Measurements from ENCODE around the gene ZBTB40. TPM values are rescaled to one million over a fixed set of nuclear protein-coding genes. Genes with fewer than 3 reads are reported as not detected.

ZBTB40 gene
- total RNA-seq, 1 experiment from 2014 or later: 11.0 TPM

GRCh38 chr1:22471078-22471477 lies 19.4 kb downstream of the ZBTB40 start:
- no peak for DNase-seq (ENCODE audit: low spot score)

- DNase-seq (ENCODE audit: low spot score): no peak
Observed at GRCh38 chr1:22471610-22472009, 20.0 kb downstream of the ZBTB40 start.

DNA sequence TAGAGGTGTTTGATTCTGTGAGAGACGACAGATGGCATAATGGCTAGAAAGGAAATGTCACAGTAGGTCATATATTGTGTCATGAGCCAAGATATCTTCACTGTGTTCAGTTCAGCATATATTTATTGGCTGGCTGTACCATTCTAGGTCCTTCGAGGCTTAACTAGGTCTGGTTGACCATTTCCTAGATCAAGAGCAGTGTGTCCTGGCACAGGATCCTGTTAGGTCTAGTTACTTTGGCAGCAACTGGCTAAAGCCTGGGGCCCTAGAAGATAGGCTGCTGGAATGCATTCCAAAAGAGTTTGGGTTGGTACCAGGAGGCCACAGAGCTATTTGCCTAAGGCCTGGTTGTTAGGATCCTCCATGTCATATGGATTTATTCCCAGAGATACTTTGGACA lies 20.9 kb downstream of the ZBTB40 start:
- no peak for DNase-seq (ENCODE audit: low spot score)

- no peak for DNase-seq (ENCODE audit: low spot score)
Observed at GRCh38 chr1:22473952-22474351, 22.3 kb downstream of the ZBTB40 start.

DNA sequence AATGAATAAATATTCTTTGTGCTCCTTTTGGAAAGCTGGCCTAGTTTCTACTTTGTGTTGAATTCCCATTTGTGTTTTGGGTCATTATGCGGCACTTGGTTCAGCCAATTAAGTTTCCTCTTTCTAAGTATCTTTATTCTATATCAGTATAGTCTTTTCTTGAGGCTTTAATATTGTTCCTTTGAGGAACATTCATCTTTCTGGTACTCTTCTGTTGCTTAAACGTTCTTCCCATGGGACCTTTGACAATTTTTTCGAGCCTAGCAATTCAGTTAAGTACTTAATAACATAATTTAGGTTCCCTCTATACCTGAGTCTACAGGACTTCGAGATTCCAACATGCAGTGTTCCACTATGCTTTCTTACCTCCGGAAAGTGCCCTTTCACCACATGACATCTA lies 24.9 kb downstream of the ZBTB40 start:
- DNase-seq (ENCODE audit: low spot score): no peak

DNA sequence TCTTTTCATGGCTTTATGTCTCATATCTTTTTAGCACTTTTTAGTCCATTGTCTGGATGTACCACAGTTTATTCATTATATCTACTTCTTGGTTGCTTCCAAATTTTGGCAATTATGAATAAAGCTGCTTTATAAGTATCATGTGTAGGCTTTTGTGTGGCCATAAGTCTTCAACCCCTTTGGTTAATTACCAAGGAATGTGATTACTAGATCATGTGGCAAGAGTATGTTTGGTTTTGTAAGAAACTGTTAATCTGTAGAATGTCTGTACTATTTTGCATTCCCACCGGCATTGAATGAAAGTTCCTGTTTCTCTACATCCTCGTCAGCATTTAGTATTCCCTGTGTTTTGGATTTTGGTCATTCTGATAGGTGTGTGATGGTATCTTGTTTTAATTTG lies 31.5 kb downstream of the ZBTB40 start:
- DNase-seq (ENCODE audit: low spot score): no peak

DNA sequence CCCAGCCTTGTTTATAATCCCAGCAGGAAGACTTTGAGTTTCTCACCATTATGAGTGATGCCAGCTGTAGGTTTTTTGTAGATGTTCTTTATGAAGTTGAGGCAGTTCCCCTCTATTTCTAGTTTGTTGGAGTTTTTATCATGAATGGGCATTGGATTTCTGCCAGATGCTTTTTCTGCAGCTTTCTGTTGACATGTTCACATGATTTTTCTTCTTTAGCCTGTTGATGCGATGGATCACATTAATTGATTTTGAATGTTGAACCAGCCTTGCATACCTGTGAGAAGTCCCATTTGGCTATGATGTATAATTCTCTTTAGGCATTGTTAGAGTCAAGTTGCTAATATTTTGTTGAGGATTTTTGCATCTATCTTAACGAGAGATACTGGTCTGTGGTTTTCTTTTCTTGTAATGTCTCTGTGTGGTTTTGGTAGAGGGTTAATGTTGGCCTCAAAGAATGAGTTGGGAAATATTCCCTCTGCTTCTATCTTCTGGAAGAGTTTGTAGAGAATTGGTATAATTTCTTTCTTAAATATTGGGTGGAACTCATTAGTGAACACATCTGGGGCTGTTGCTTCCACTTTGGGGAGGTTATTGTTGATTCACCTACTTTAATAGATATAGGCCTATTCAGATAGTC lies 33.2 kb downstream of the ZBTB40 start:
- DNase-seq (ENCODE audit: low spot score): no peak

- DNase-seq (ENCODE audit: low spot score): no peak
Observed at GRCh38 chr1:22485431-22485830, 33.8 kb downstream of the ZBTB40 start.

DNA sequence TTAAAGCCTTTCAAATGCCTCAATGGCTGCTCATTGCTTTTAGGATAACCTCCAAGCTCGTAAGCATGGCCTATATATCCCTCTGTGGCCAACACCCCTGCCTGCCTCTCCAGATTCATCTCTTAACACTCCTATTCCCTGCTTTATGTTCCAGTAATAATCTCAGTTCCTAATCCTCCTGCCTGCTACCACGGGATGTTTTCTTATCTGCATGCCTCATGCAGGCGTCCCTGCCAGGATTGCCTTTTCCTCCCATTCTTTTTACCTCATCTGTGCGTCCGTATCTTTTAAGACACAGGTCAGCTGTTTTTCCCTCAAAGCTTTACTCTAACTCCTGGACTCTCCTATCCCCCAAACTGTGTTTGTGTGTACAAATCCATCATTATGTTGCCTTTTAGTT lies 36.1 kb downstream of the ZBTB40 start:
- DNase-seq (ENCODE audit: low spot score): no peak

DNA sequence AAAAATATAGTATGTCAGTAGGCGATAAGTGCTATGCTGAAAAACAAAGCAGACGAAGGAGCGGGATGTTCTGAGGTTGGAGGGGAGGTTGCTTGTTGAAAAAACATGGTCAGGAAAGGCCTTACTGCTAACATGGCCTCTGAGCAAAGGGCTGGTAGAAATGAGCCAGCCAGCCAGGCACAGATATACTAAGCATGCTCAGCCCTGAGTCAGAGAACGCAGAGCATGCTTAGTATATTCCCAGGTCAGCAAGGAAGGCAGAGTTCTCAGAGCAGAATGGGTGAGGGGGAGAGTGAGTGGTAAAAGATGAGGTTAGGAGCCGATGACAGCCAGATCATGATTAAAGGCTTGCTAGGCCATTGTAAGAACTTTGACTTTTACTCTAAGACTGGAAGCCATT lies 36.7 kb downstream of the ZBTB40 start:
- DNase-seq (ENCODE audit: low spot score): no peak

GRCh38 chr1:22489278-22489677 lies 37.6 kb downstream of the ZBTB40 start:
- no peak for DNase-seq (ENCODE audit: low spot score)

DNA sequence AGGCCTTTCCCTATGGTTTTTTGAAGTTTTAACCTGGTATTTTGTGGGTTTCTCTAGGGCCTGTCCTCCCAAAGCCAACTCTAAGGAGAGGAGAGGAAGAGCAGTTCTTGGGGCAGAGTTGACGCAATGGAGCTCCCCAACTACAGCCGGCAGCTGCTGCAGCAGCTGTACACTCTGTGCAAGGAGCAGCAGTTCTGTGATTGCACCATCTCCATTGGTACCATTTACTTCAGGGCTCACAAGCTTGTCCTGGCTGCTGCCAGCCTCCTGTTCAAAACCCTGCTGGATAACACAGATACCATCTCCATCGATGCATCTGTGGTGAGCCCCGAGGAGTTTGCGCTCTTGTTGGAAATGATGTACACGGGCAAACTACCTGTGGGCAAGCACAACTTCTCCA lies 38.2 kb downstream of the ZBTB40 start:
- no peak for DNase-seq (ENCODE audit: low spot score)

DNA sequence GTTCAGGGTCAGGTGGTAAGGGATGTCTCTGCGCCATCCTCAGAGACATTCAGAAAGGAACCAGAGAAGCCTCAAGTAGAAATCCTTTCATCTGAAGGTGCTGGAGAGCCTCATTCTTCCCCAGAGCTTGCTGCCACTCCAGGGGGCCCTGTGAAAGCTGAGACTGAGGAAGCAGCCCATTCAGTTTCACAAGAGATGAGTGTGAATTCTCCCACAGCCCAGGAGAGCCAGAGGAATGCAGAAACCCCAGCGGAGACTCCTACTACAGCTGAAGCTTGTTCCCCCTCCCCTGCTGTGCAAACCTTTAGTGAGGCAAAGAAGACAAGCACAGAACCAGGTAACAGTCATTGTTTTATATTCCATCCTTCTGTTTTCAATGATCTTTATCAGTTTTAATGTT lies 38.7 kb downstream of the ZBTB40 start:
- DNase-seq (ENCODE audit: low spot score): no peak

DNA sequence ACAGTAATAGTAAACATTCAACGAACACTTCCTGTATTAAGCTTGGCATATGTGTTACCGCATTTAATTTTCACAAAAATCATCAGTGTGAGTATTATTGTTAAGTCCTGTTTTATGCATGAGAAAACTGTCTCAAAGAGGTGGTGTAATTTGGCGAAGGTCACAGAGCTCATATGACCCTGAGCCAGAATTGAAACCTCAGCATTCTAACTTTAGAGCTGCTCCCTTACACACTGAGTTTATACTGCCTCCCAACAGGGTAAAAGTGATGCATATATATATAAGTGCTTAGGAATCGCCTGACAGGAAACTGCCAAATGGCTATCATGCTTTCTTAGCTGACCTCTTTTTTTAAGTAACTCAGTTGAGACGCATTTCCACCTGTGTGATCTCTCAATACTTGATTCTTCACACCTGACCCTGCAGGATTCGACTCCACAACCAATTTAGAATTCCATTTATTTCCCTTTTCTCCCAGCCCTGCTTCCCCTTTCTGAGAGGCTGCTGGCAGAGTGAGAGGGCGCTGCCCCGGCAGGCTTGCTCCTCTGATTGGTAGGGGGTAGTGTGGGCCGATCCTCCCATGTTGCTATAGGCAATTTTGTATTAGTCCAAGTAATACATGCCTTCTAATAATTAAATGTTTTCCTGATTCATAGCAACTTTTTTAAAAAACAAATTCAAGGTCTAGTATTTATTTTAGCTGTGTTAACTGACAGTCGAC lies 40.5 kb downstream of the ZBTB40 start:
- no peak for DNase-seq (ENCODE audit: low spot score)

GRCh38 chr1:22494144-22494543 lies 42.5 kb downstream of the ZBTB40 start:
- no peak for DNase-seq (ENCODE audit: low spot score)

GRCh38 chr1:22494943-22495579 lies 43.4 kb downstream of the ZBTB40 start:
- no peak for DNase-seq (ENCODE audit: low spot score)

DNA sequence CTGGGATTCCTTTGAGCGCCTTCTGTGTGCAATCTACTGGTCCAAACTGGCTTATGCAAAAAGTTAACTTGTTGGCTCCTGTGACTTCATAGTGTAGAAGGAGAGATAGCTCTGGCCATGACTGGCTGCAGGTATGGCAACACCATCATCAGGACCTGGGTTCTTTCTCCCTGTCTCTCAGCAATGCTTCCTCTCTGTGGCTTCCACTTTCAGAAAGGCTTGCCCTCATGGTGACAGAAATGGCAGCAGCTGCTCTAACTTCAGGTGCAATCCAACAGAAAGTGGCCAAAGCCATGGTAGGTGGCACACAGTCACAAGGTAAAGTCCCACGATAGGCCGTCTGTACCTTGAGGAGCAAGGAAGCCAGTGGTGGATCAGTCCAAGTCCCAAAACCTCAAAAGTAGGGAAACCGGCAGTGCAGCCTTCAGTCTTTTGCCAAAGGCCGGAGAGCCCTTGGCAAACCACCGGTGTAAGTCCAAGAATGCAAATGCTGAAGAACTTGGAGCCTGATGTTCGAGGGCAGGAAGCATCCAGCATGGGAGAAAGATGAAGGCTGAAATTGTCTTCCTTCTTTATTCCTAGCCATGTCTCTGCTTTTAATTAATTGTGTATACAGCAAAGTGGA lies 45.0 kb downstream of the ZBTB40 start:
- DNase-seq (ENCODE audit: low spot score): no peak

- DNase-seq (ENCODE audit: low spot score): no peak
Observed at GRCh38 chr1:22498463-22498862, 46.8 kb downstream of the ZBTB40 start.

- DNase-seq (ENCODE audit: low spot score): no peak
Observed at GRCh38 chr1:22500058-22500457, 48.4 kb downstream of the ZBTB40 start.

GRCh38 chr1:22500471-22500870 lies 48.8 kb downstream of the ZBTB40 start:
- peak; percentile 2 for DNase-seq (ENCODE audit: low spot score)

DNA sequence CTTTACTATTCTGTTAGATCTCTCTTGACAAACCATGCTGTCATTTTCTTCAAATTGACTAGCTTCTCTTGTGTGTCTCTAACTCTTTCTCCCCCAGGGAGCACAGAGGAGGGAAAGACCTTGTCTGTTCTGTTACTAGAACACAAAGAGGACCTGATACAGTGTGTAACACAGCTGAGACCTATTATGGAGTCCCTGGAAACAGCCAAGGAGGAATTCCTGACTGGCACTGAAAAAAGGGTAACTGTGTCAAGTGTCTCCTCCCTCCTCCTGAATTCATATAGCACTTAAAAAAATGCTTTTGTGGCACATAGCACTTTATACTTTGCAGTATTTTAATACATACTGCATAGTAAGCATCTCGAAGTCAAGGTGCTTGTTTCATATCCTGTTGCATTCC lies 50.6 kb downstream of the ZBTB40 start:
- no peak for DNase-seq (ENCODE audit: low spot score)

DNA sequence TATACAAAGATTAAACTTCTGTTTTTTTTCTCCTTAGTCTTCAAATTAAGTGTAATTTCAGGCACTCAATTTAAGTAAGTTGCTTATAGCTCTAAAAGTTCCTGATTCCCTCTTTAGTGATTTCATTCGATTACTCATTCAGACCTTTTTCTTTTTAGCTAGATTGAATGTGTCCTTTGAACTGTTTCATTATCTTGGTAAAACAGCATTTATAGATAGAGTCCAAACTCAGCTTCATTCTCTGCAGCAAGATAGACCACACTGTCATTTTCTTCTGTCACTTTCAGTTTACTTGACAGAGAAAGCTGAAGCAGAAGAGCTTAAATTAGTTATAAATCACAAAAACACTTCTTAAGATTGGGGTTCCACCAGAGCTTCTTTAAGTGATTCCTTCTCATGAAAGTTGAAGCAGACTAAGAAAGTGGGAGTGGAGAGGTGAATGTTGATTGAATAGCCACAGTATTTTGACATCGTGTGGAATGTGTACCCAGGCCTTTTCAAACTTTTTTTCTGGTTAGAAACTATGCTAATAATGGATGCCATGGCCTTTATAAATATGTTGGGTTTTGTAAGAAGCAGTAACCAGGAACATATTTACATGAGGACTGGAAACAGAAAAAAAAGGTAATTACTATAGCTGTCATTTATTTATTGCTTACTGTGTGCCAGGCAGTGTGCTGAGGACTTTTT lies 52.2 kb downstream of the ZBTB40 start:
- DNase-seq (ENCODE audit: low spot score): no peak

Data from A172 (cell line).